Measurements from ENCODE around the gene MEIS2.

The MEIS2 gene

GRCh38 chr15:36936613-36937012 is 163.7 kb downstream of the MEIS2 start:
- no peak for DNase-seq (ENCODE audit: low read depth, low spot score)

DNA sequence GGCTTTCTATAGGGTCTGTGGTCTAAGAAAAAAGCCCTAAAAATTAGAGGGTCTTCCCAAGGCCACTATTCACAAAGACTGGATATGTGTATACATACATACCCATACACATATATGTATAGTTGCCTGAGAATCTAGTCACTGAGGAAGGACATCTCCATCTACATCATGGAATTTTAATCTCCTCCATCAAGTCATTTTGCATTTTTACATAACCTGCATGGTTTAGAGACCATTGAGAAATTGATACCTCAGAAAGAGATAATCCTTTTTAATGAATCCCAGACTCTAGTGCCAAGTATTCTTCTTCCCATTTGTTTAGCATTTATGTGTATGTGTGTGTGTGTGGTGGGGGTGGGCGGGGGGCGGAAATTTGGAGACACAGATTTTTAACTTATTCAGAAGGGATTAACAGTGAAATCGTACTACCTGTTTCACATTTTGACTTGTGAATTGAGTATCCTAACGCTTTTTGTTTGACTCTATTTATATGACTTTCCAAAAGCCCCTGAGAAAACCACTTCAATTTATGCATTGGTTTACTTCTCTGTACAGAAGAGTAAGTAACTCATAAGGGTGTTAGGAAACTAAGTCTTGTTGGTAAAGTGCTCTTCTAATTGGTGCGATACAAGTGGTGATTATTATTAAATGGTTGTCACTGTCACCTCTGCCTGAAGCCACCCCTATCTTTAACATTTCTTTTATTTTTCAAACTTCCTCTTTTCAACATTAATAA is 166.9 kb downstream of the MEIS2 start:
- no peak for DNase-seq (ENCODE audit: low read depth, low spot score)

DNA sequence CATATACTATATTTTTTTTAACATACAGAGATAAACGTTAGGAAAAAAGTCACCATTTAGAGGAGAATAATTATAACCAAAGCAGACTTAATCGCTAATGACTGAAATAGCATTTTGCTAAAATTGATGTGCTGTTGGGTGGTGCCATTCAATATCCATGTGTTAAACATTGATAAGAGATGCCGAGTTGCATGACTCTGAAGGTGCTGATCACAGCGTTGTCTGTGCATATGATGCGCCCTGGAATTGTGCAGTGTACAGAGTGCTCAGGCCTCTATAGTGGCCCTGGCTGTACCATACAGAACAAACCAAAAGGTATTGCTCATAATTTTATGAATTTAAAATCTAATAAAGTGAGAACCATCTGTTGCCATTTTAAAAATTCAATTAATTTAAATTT is 168.3 kb downstream of the MEIS2 start:
- DNase-seq (ENCODE audit: low read depth, low spot score) = no peak

GRCh38 chr15:36931434-36931833 is 168.9 kb downstream of the MEIS2 start:
- no peak for DNase-seq (ENCODE audit: low read depth, low spot score)

- no peak for DNase-seq (ENCODE audit: low read depth, low spot score)
These were observed 173.9 kb downstream of the MEIS2 start for GRCh38 chr15:36926427-36926825.

- no peak for DNase-seq (ENCODE audit: low read depth, low spot score)
These were observed 174.5 kb downstream of the MEIS2 start for GRCh38 chr15:36925653-36926426.

DNA sequence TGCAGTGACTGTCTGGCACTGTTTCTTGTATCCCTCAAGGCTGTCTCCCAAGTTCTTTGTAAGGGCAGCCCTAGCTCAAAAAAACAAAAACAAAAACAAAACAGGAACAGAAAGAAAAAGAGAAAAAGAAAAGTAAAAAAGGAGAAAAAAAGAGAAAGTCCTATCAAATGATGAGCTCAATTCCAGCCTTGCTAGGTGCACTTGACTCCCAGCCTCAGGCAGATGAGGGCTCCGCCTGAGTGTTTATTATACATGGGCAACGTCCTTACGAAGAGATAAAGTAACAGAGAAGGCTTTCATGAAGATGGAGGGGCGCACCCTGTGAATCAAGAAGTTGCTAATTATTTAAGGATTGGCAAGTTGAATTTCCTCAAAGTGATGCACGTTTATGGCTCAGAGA is 175.3 kb downstream of the MEIS2 start:
- DNase-seq (ENCODE audit: low read depth, low spot score) = no peak

DNA sequence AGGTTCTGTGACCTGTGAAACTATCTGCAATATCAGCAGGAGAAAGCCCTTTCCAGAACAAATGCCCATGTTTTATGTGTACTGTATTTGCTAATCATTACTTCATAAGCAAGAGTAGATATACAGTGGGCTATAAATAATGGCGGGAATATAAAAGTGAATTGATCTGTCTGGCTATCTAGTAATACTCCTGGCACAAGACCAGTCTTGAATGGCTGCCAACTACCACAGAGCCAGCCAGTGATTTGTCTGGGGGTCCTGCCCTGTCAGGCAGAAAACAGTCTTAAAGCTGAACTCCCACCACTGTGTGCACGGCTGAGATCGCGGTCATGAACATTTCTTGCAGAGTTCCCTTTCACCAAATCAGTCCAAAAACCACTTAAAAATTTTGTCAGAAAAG is 176.3 kb downstream of the MEIS2 start:
- DNase-seq (ENCODE audit: low read depth, low spot score) = no peak

DNA sequence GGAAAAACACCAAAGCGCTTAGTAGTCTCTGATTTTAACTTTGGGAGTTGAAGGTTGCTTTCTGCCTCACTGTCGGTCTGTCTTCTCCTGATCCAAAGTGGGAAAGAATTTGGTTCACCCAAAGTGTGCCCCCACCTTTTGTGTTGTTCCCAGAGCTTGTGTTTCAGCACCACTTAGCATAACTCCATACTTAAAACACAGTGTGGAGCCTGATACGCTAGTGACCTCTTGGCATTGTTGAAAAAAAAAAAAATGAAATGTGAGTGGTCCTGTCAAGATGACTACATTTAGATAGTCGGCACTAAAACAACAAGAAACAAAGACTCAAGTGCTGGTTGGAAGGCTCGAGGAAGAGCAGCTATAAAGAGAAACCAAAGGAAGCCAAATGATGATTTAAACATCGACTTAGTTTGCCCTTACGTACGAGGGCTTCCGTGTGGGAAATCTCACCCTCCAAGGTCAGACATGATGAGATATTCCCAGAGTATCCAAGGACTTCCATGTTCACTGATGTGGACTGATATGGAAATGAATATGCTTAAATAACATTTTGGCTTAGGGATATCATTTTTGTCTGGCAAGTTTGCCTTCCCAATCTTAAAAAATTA is 178.8 kb downstream of the MEIS2 start:
- no peak for DNase-seq (ENCODE audit: low read depth, low spot score)

- DNase-seq (ENCODE audit: low read depth, low spot score) = no peak
These were observed 182.7 kb downstream of the MEIS2 start for GRCh38 chr15:36917411-36918267.

DNA sequence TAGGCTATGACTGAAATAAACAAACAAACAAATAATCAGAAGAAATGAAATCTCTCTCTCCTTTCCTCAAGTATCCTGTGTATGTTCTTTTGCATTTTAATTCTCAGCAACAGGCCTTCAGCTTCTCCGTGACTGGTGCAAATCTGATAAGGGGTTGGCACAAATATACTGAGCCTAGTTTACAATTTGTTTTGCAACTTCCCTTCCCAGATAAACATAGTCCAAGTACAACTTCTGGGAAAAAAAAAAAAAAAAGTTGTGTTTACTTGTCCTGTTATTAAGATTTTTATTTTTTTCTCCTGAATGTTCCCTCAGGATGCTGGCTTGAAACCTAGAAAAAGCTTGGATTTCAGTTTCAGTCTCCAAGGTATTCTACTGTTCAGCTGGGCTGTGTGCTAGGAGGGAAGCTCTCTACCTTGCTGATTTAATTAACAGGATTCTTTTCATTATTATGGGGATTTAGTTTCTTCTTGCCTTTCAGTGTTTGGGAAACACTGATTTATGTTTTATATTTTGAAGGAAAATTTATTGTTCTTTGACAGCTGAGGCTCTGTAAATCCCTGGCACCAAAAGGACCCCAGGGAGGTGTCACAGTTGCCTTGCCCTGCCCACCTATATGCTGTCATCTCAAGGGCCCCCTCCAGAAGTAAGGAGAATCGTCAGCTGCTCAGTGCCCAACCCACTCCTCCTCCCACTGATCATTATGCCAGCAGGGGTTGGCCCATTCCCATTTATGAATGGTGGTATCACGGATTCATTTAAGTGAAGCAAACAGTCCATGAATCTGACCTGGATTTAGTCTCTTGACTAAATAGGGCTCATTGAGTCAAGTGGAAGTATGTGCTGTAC is 185.2 kb downstream of the MEIS2 start:
- no peak for DNase-seq (ENCODE audit: low read depth, low spot score)

- DNase-seq (ENCODE audit: low read depth, low spot score) = no peak
These were observed 185.9 kb downstream of the MEIS2 start for GRCh38 chr15:36914466-36914865.

- no peak for DNase-seq (ENCODE audit: low read depth, low spot score)
These were observed 188.0 kb downstream of the MEIS2 start for GRCh38 chr15:36912311-36912712.

GRCh38 chr15:36911322-36911944 is 188.9 kb downstream of the MEIS2 start:
- no peak for DNase-seq (ENCODE audit: low read depth, low spot score)

- DNase-seq (ENCODE audit: low read depth, low spot score) = no peak
These were observed 191.4 kb downstream of the MEIS2 start for GRCh38 chr15:36908991-36909390.

- no peak for DNase-seq (ENCODE audit: low read depth, low spot score)
These were observed 193.1 kb downstream of the MEIS2 start for GRCh38 chr15:36907295-36907694.

DNA sequence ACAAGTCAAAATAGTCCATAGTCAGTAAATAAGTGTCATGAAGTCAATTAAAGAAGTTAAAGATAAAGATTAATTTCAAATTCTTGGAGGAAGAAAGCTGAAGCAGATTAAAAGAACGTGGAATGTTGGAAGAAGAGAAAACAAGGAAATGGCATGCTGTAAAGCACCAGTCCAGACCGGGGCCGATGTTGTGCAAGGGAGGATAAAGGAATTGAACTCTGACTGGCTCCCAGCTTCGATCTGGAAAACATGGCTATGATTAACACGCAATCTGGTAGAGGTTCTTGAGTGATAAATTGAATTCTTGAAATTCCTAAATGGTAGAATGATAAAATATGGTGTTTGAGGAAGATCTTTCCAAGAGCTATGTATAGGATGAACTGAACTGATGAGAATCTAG is 194.4 kb downstream of the MEIS2 start:
- DNase-seq (ENCODE audit: low read depth, low spot score) = no peak

DNA sequence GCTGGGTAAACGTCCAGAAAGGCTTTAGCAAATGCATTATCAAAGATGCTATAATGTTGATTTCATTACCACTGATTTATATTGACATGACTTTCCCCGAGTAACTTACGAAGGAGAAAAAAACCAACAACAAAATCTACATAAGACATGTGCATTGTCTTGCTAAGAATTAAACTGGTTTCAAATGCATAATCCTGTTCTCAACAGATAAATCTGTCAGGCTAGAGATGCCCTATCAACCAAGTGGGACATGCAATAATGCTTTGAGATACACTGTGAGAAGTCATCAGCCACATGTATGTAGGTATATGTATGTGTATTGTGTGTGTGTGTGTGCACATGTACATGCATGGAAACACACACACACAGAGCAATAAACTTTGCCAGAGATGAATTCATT is 195.6 kb downstream of the MEIS2 start:
- no peak for DNase-seq (ENCODE audit: low read depth, low spot score)

DNA sequence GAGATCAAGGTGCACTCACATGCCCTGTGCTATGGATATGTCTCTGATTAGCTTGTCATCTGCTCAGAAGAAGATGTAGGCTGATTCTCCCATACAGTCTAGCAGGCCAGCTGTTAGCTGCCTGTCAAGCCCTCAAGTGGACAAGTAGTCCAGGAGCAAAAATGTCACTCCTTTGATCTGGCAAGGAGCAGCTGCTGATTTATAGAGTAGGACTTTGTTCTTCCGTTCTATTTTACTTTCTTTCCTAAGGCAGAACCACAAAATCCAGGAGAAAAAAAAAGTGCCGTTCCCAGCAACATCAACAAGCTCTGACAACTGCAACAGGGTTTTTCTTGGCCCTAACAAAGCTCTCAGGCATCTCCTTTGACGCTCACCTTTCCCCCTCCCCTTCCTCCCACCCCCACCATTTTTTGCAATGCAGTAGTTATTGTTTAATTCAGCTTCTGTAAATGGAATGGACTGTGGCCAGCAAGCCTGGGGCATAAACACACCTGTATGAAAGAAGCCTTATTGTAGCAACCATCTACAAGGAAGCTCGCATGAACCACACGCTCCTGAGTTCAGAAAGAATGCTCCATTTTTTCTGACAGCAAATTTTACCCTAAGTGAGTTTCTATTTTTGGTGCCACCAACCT is 196.3 kb downstream of the MEIS2 start:
- DNase-seq (ENCODE audit: low read depth, low spot score) = no peak

GRCh38 chr15:36903195-36903594 is 197.2 kb downstream of the MEIS2 start:
- DNase-seq (ENCODE audit: low read depth, low spot score) = no peak

Data from smooth muscle cell of the brain vasculature (primary cell).